Prostate gland (tissue), 2 donors: ENCODE measurements around the gene POU2AF1. TPM values are rescaled to one million over a fixed set of nuclear protein-coding genes. Genes with fewer than 3 reads are reported as not detected.

Experiments
- DNase-seq: peaks from one replicate; pipeline ENCODE4 v3.0.0-alpha.2; 2019; ENCODE audit warnings: low spot score
- H3K27ac ChIP-seq, 2 donors: fragments of 200-600 bp; sonication (generic); 2 replicates each; pipeline ENCODE4 v1.5.1; 2017 to 2019
- H3K27me3 ChIP-seq: fragments of 200-600 bp; sonication (generic); replicated peaks from 2 replicates; pipeline ENCODE4 v1.5.1; 2019; ENCODE audit not compliant: insufficient read depth
- H3K36me3 ChIP-seq, 2 donors: fragments of 200-600 bp; sonication (generic); 1 replicate in 1 of 2; 2 replicates in 1 of 2; pipeline versions ENCODE4 v1.5.1 to v1.8.1; 2017 to 2019
- H3K4me1 ChIP-seq: fragments of 200-600 bp; sonication (generic); replicated peaks from 2 replicates; pipeline ENCODE4 v1.5.1; 2019
- H3K4me3 ChIP-seq, 2 donors: fragments of 200-600 bp; sonication (generic); 2 replicates each; pipeline ENCODE4 v1.5.1; 2017 to 2019
- H3K9me3 ChIP-seq: fragments of 200-600 bp; sonication (generic); 2 replicates; pipeline ENCODE4 v1.5.1; 2017
- CTCF ChIP-seq, 4 experiments: fragments of 200-600 bp in 2 of 4; fragments of 450-650 bp in 2 of 4; sonication (generic) in 2 of 4; IDR thresholded peaks; 1 replicate in 3 of 4; 2 replicates in 1 of 4; pipeline ENCODE4 v1.5.1; 2016 to 2019; ENCODE audit warnings: antibody characterized with exemption in 4 of 4, mild to moderate bottlenecking in 2 of 4, moderate library complexity in 2 of 4
- POLR2A ChIP-seq: fragments of 450-650 bp; IDR thresholded peaks from one replicate; pipeline ENCODE4 v1.6.1; 2016; ENCODE audit warnings: antibody characterized with exemption, mild to moderate bottlenecking
- POLR2AphosphoS5 ChIP-seq: sonication (generic); formaldehyde crosslinking; IDR thresholded peaks from one replicate; pipeline ENCODE4 v1.6.1; 2017; ENCODE audit warnings: antibody characterized with exemption
- WGBS: methylation state at CpG from one replicate; pipeline ENCODE4 v1.1.5; 2018; 5-methylcytosine and 5-hydroxymethylcytosine counted together
- intact Hi-C: fragments of 100-400 bp; cut with DNase I; formaldehyde crosslinking; loops from one replicate; pipeline ENCODE4 v1.14.2; 2022
- microRNA-seq: library from miRNA; unstranded; fragments of <30 nt; microRNA quantifications from one replicate; pipeline ENCODE4, GENCODE V29; 2016
- small RNA-seq, 2 donors: library from RNA; depleted of rRNA; stranded (forward); fragments of <200 nt; gene quantifications; one replicate each; pipeline ENCODE3, GENCODE V24; 2016
- total RNA-seq, 2 donors: library from RNA; depleted of rRNA; stranded (reverse); fragments of >200 nt; gene quantifications; one replicate each; pipeline ENCODE4 v1.1.0, GENCODE V29; 2016

The POU2AF1 gene
- total RNA-seq, 2 donors from 2014 or later, result 0.74 to 1.5 TPM

GRCh38 chr11:111305876-111306275 lies 73.2 kb downstream of the POU2AF1 start:
- 26% methylated on average over 4 of the region's 4 CpGs for whole genome bisulfite sequencing
- Histone ChIP-seq H3K4me1 (no peaks in the 10 kb centered on the region), H3K27ac (peak overlapping the region; percentile 55 to 64), H3K27me3 (no peaks in the 10 kb centered on the region), H3K36me3 (no peaks in the 10 kb centered on the region), H3K4me3 (no peak overlapping the region), H3K9me3 (no peaks in the 10 kb centered on the region)
- TF ChIP-seq CTCF (IDR thresholded peaks at IDR 0.05) (peak in 1 of 4 experiments; percentile 9), POLR2AphosphoS5 (no peak), POLR2A (no peak)
- no peak for DNase-seq
- intact Hi-C loops, result no loop called here

GRCh38 chr11:111305162-111305802 lies 73.8 kb downstream of the POU2AF1 start:
- DNase-seq, result no peak
- Histone ChIP-seq H3K27me3 (no peaks in the 10 kb centered on the region), H3K4me3 (peak overlapping the region in 1 of 2 donors; percentile 1), H3K36me3 (no peaks in the 10 kb centered on the region), H3K4me1 (no peaks in the 10 kb centered on the region), H3K27ac (peak overlapping the region; percentile 55 to 64), H3K9me3 (no peaks in the 10 kb centered on the region)
- WGBS, result 23% methylated on average over 5 of the region's 5 CpGs
- intact Hi-C loops, result no loop called here
- TF ChIP-seq POLR2A (no peak), CTCF (IDR thresholded peaks at IDR 0.05) (no peak), POLR2AphosphoS5 (no peak)

GRCh38 chr11:111303461-111303860 lies 75.6 kb downstream of the POU2AF1 start:
- TF ChIP-seq POLR2AphosphoS5, result peak; percentile 86
- peak; percentile 60 for TF ChIP-seq POLR2A
- TF ChIP-seq CTCF (IDR thresholded peaks at IDR 0.05), result no peak
- no peaks in the 10 kb centered on the region for H3K4me1 ChIP-seq

GRCh38 chr11:111302298-111302697 lies 76.8 kb downstream of the POU2AF1 start:
- Histone ChIP-seq H3K9me3 (no peaks in the 10 kb centered on the region), H3K4me3 (peak overlapping the region in 1 of 2 donors; percentile 11), H3K36me3 (no peaks in the 10 kb centered on the region), H3K4me1 (no peaks in the 10 kb centered on the region), H3K27ac (peak overlapping the region; percentile 49 to 55), H3K27me3 (no peaks in the 10 kb centered on the region)
- no peak for DNase-seq
- WGBS, result 28% methylated on average over 3 of the region's 3 CpGs
- TF ChIP-seq POLR2AphosphoS5, result no peak
- TF ChIP-seq CTCF (IDR thresholded peaks at IDR 0.05), result no peak
- no peak for TF ChIP-seq POLR2A
- intact Hi-C loops, result loop anchor here (5.0 kb wide), 1 partner anchor 115 kb away; no protein-coding TSS in a partner anchor

More at GRCh38 chr11:111303461-111303860, 75.6 kb downstream of the POU2AF1 start:
- H3K36me3 ChIP-seq, result no peaks in the 10 kb centered on the region
- no peaks in the 10 kb centered on the region for H3K27me3 ChIP-seq
- H3K27ac ChIP-seq, result peak overlapping the region; percentile 49 to 55
- peak overlapping the region in 1 of 2 donors; percentile 8 for H3K4me3 ChIP-seq
- no peaks in the 10 kb centered on the region for H3K9me3 ChIP-seq
- intact Hi-C loops, result loop anchor here (5.0 kb wide), 1 partner anchor 114 kb away; no protein-coding TSS in a partner anchor
- WGBS, result 14% methylated on average over 4 of the region's 4 CpGs
- DNase-seq, result peak; percentile 81

Small RNA genes within 50 kb of the gene (microRNA-seq; reads per million reads assigned to microRNA genes)
- not detected for gene MIR4491

Small RNA genes within 50 kb of the gene (small RNA-seq; reads per million reads assigned to genes)
- 0 reads per million in 2 donors for gene MIR4491
- gene RNU2-60P, result 0 reads per million in 2 donors

Other genes starting within 250 kb of the POU2AF1 start
- under 1 TPM in 1 of 2 donors, not detected in 1; 0.74 TPM for gene POU2AF2, start 133.6 kb downstream of the POU2AF1 start, total RNA-seq
- gene POU2AF3, start 80.7 kb downstream of the POU2AF1 start, total RNA-seq, result 1 to 10 TPM; 7.7 to 9.5 TPM
- gene BTG4, start 133.1 kb upstream of the POU2AF1 start, total RNA-seq, result 1 to 10 TPM in 1 of 2 donors, not detected in 1; 3.3 TPM
- 1 to 10 TPM in 1 of 2 donors, not detected in 1; 1.0 TPM for gene HOATZ, start 135.5 kb upstream of the POU2AF1 start, total RNA-seq
- gene LAYN, start 161.4 kb upstream of the POU2AF1 start, total RNA-seq, result 10 to 100 TPM; 10.6 to 12.8 TPM
- gene SIK2, start 223.2 kb upstream of the POU2AF1 start, total RNA-seq, result 10 to 100 TPM; 13.0 to 18.7 TPM